Epithelial cell of proximal tubule (primary cell): ENCODE data around the gene CX3CL1. TPM values are rescaled to one million over a fixed set of nuclear protein-coding genes. Genes with fewer than 3 reads are reported as not detected.

Experiments used
- DNase-seq: peaks from one replicate; pipeline ENCODE4 v3.0.0-alpha.2; 2011; ENCODE audit warnings: low read depth
- H3K4me3 ChIP-seq: 2 replicates; pipeline ENCODE4 v1.5.1; 2011; ENCODE audit warnings: low read depth, mild to moderate bottlenecking, low read length
- CTCF ChIP-seq: conservative IDR thresholded peaks from 2 replicates; pipeline ENCODE4 v1.5.1; 2012; ENCODE audit warnings: low read depth, mild to moderate bottlenecking, low read length
- total RNA-seq: library from RNA; depleted of rRNA; stranded (reverse); fragments of >200 nt; gene quantifications from 2 replicates; pipeline ENCODE4 v1.2.3, GENCODE V29; 2015

The CX3CL1 gene
- total RNA-seq, 1 donor from 2014 or later: 13.5 TPM

GRCh38 chr16:57416084-57416483 lies 43.8 kb downstream of the CX3CL1 start:
- H3K4me3 ChIP-seq: no peak overlapping the region
- no peak for TF ChIP-seq CTCF
- DNase-seq: no peak

GRCh38 chr16:57419506-57419905 lies 47.2 kb downstream of the CX3CL1 start:
- no peak for TF ChIP-seq CTCF
- no peak for DNase-seq
- H3K4me3 ChIP-seq: no peak overlapping the region

GRCh38 chr16:57422026-57422944 lies 50.0 kb downstream of the CX3CL1 start:
- no peak overlapping the region for H3K4me3 ChIP-seq
- peak; percentile 76 for TF ChIP-seq CTCF
- DNase-seq: no peak

GRCh38 chr16:57423152-57423551 lies 50.9 kb downstream of the CX3CL1 start:
- no peak for DNase-seq
- no peak overlapping the region for H3K4me3 ChIP-seq
- no peak for TF ChIP-seq CTCF

GRCh38 chr16:57424583-57424982 lies 52.3 kb downstream of the CX3CL1 start:
- H3K4me3 ChIP-seq: no peak overlapping the region
- DNase-seq: no peak
- TF ChIP-seq CTCF: no peak

- no peak overlapping the region for H3K4me3 ChIP-seq
- no peak for TF ChIP-seq CTCF
- no peak for DNase-seq
Observed at GRCh38 chr16:57426356-57426755, 54.1 kb downstream of the CX3CL1 start.

- no peak for TF ChIP-seq CTCF
- no peak for DNase-seq
- no peak overlapping the region for H3K4me3 ChIP-seq
Observed at GRCh38 chr16:57427307-57427706, 55.0 kb downstream of the CX3CL1 start.
